NCI-H748 (cell line): ENCODE data around the gene SLFN12L.
A peak's percentile ranks its signal among the peaks of the same experiment; 100 is the strongest.
"Not testable (repeated sequence)": the region's sequence is repeated elsewhere in the genome, so short reads cannot be mapped to it uniquely, and the experiment has no call there.

Experiments used
- DNase-seq: peaks from one replicate; lab custom pipeline; 2025; ENCODE audit not compliant: unreplicated experiment; lab: John Stamatoyannopoulos, UW

SLFN12L gene

DNA sequence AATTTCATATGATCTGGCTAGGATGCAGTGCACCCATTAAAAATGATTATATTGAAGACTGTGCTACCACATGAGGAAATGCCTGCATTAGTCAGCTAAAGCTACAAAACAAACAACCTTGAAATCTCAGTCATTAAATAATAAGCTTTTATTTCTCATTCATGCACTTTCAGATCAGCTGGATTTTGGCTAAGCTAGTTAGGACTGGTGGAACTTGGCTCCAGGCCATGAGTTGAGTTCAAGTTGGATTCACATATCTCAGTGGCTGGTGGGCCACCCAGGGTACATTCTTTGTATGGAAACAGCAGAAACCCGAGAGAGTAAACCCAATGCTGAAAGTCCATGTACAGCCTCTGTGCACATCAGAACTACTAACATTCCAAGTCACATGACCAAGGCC lies 6.4 kb upstream of the SLFN12L start:
- no peak for DNase-seq

- no peak for DNase-seq
Measured at GRCh38 chr17:35542990-35543389, 5.5 kb upstream of the SLFN12L start.

DNA sequence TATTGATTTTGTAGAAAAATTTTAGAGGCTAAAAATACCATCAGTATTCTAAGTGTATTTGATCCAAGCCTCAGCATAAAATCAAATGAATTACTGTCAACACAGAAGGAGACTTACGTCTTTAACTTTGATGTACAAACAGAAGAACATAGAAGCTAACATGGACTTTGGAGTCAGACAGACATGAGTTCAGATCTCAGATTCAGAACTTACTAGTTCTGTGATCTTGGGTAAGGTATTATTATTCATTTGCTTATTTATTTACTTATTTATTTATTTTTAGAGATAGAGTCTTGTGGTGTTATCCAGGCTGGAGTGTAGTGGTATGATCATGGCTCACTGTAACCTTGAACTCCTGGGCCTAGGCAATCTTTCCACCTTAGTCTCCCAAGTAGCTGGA lies 4.0 kb upstream of the SLFN12L start:
- no peak for DNase-seq

- no peak for DNase-seq
Measured at GRCh38 chr17:35540589-35541404, 3.3 kb upstream of the SLFN12L start.

DNA sequence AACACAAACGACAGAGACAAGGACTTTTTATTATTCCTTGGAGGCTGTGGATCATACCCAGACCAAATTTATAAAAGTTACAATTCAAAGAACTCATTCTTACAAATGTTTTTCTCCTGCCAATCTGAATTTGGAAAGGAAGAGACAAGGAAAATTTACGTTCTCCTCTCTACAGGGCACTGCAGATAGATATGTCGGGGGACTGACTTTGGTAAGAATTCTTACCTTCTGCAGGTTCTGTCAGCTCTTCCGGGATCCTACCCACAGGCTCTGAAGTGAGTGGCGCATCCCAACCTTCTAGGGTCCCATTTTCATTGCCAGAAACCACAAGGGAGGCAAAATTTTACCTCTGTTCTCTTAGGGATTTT lies 2.2 kb upstream of the SLFN12L start:
- no peak for DNase-seq

- DNase-seq = no peak
Measured at GRCh38 chr17:35536664-35537171, 760 bp downstream of the SLFN12L start.

DNA sequence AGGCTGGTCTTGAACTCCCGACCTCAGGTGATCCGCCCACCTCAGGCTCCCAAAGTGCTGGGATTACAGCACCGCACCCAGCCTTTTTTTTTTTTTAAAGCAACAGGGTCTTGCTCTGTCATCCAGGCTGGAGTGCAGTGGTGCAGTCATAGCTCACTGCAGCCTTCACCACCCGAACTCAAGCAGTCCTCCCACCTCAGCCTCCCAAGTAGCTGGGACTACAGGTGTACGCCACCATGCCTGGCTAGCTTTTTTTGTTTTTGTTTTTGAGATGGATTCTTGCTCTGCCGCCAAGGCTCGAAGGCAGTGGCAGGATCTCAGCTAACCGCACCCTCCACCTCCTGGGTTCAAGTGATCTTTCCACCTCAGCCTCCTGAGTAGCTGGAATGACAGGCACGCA lies 2.1 kb downstream of the SLFN12L start:
- DNase-seq = not testable (repeated sequence)

DNA sequence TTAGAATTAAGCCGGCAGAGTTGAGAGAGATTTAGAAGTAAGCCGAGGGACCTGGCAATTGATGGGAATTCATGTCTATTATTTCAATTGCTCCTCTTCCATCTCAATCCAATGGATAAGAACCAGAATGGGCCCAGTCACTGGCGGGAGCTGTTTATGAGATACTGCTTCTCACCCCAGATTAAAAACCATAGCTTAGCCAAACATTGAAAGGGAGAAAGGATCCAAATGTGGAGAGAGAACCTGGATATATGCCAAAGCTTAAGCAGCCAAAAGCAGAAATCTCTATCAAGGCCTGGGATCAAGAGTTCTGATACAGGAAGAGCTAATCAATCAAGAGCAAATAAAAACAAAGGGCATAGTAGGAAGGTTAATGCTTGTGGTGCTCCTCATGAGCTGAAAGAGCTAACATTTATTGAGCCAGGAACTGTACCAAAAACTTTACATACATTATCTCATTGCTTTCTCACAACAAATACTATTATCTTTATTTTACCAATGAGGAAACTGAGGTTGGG lies 2.8 kb downstream of the SLFN12L start:
- no peak for DNase-seq

DNA sequence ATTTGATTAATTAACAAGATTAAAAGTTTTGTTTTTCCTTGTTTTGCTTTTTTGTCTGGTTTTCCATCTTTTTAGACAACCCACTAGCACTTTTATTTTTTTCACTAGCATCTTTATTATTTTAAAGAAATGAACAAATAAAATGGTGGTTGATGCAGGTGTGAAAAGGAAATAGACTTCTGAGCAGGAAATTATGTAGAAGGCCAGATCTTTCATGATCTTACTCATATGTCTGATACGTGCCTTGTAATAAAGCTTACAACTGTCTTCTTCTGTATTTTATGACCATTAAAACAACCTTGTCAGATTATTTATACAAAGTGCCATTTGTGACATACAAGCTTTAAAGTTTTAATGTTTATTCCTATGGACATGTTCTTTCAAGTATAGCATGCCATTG lies 6.3 kb downstream of the SLFN12L start:
- no peak for DNase-seq

DNA sequence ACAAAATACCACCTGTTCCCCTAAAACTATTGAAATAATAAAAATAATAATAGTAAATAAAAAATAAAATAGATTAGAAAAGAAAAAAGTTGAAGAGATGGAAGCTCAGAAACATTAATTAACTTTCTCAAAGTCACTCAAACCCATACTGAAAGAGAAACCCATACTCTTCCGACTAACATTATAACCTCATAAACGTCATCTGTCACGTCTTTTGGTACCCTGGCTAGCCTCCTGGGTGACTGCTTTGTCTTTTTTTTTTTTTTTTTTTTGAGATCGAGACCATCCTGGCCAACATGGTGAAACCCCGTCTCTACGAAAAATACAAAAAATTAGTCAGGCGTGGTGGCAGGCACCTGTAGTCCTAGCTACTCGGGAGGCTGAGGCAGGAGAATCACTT lies 7.6 kb downstream of the SLFN12L start:
- no peak for DNase-seq

DNA sequence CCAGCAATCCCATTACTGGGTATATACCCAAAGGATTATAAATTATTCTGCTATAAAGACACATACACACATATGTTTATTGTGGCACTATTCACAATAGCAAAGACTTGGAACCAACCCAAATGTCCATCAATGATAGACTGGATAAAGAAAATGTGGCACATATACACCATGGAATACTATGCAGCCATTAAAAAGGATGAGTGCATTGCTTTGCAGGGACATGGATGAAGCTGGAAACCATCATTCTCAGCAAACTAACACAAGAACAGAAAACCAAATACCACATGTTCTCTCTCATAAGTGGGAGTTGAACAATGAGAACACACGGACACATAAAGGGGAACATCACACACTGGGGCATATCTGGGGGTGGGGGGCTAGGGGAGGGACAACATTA lies 8.2 kb downstream of the SLFN12L start:
- not testable (repeated sequence) for DNase-seq

- no peak for DNase-seq
Measured at GRCh38 chr17:35523296-35523695, 14.2 kb downstream of the SLFN12L start.

DNA sequence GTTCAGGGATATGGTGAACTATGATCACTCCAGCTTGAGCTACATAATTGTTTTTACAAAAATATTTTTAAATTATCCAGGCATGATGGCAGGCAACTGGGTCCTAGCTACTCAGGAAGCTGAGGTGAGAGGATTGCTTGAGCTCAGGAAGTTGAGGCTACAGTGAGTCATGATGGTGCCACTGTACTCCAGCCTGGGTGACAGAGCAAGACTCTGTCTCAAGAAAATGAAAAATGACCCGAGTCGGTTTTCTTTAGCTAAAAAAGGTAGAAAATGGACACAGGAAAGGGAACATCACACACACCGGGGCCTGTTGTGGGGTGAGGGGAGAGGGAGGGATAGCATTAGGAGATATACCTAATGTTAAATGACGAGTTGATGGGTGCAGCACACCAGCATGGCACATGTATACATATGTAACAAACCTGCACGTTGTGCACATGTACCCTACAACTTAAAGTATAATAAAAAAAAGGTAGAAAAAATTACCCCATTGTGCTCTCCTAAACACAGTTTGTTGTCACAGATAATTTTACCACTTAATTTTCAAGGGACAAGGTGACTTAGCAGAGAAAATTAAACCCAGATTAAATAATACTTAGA lies 15.7 kb downstream of the SLFN12L start:
- not testable (repeated sequence) for DNase-seq

DNA sequence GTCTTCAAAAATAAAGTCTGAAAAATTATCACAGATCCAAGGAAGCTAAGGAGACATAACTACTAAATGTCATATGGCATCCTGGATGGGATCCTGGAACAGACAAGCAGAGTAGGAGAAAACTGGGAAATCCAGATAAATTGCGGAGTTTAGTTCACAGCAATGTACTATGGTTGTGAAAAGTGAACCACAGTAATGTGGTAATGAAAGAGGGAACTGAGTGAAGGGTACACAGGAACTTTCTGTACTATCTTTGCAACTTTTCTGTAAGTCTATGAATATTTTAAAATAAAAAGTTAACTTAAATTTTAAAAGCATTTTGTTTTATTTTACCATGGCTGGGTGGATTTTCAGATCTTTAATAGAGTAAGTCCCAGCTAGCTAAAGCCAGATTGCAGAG lies 16.3 kb downstream of the SLFN12L start:
- DNase-seq = no peak

DNA sequence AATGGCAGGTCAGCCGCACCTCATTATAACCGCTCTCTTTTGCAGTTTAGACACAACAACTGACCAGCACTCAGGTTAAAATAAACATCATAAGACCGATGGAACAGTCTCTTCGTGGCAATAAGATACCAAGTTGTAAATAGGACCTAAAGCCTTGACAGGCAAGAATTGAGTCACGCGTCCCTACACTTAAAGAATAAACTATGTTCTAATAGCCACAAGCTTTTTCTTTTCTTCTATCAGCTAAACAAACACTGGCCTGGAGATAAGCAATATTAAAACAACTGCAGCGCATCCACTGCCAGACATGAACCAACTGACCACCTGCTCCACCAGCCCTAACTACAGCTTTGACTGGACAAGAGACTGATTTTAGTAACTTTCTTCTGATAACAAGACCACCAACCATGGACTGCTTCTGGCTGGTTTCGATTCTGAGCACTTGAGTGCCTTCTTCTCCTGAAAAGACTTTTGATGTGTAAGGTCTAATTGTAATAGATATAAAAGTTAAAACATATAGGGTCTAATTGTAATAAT lies 17.5 kb downstream of the SLFN12L start:
- DNase-seq = no peak

- DNase-seq = peak; percentile 42
Measured at GRCh38 chr17:35519439-35519838, 18.0 kb downstream of the SLFN12L start.

DNA sequence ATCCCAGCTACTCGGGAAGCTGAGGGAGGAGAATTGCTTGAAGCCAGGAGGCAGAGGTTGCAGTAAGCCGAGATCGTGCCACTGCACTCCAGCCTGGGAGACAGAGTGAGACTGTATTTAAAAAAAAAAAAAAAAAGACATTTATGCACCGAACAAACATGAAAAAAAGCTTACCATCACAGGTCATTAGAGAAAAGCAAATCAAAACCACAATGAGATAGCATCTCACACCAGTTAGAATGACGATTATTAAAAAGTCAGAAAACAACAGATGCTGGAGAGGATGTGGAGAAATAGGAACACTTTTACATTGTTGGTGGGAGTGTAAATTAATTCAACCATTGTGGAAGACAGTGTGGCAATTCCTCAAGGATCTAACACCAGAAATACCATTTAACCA lies 19.0 kb downstream of the SLFN12L start:
- not testable (repeated sequence) for DNase-seq

- DNase-seq = no peak
Measured at GRCh38 chr17:35515027-35515426, 22.5 kb downstream of the SLFN12L start.

- DNase-seq = no peak
Measured at GRCh38 chr17:35514564-35514963, 22.9 kb downstream of the SLFN12L start.

DNA sequence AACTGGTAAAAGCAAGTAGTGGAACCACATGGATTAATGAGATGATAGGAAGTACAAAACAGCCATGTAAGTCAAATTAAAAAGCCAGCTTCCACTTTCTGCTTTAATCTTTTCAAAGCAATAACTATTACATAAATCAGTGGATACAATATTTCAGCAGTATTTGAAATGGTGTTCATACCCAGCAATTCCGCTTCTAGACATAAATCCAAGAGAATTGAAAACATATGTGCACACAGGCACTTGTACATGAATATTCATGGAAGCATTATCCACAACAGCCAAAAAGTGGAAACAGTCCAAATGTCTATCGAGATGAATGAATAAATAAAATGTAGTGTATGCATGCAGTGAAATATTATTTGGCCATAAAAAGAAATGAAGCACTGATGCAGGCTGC lies 27.4 kb downstream of the SLFN12L start:
- no peak for DNase-seq

DNA sequence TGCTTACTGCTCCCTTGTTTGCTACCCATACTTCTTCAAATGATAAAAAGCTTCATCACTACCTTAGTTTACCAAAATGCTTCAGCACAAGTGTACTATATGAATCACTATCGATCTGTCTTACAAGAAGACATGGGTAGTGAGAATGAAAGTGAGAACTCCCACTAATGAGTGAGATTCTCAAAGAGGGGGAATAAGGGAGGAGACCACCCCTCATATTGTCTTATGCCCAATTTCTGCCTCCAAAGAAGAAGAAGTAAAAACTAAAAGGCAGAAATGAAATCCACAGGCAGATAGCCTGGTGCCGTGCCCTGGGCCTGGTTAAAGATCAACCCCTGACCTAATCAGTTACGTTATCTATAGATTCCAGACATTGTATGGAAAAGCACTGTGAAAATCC lies 29.8 kb downstream of the SLFN12L start:
- not testable (repeated sequence) for DNase-seq

DNA sequence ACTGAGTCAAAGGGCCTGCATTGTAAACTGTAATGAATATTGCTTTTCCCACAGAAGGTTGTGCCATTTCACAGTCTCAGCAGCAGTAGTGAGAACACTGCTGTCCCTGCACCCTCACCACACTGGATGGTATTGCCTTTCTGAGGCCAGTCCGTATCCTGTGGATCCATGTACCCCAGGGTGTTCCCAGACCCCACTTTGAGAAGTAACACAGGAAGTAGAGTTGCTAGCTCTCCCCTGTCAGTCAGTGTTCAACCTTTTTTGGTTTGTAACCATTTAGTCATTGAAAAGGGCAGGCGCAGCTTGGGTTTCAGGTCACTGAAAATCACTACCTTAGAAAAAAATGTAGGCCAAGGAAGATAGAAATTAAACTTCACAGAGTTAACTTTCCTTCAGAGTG lies 37.9 kb downstream of the SLFN12L start:
- DNase-seq = no peak
